IMR-90 (cell line): ENCODE results near the gene MAT2A. TPM values are rescaled to one million over a fixed set of nuclear protein-coding genes. Genes with fewer than 3 reads are reported as not detected.
A peak's percentile ranks its signal among the peaks of the same experiment; 100 is the strongest.

Source experiments
- ATAC-seq: fragments of 200-7000 bp; cut with Tn5 transposase; 2 replicates; pipeline ENCODE4 v1.9.1; 2020; ENCODE audit warnings: low read depth, mild to moderate bottlenecking, moderate library complexity
- BruUV-seq: library from RNA; stranded (reverse); fragments of 400-500 nt; replicated peaks from 2 replicates; lab custom pipeline; 2021; lab: Mats Ljungman, UMichigan
- CTCF ChIA-PET: fragments of 300-600 bp; formaldehyde crosslinking; extraction: SDS; loops from one replicate; lab custom pipeline; 2021; ENCODE audit warnings: antibody characterized with exemption; lab: Yijun Ruan, JAX
- POLR2A ChIA-PET: fragments of 300-600 bp; sonication (Branson Sonifier 250); formaldehyde crosslinking; loops from one replicate; lab custom pipeline; 2022; ENCODE audit warnings: antibody characterized with exemption; ENCODE audit not compliant: unreplicated experiment; lab: Charles Lee
- DNase-seq: peaks from one replicate; pipeline ENCODE4 v3.0.0; 2013
- H2AFZ ChIP-seq: replicated peaks from 2 replicates; pipeline ENCODE3; 2013; ENCODE audit warnings: low read length, mild to moderate bottlenecking; ENCODE audit not compliant: poor library complexity
- H2AK5ac ChIP-seq: 2 replicates; pipeline ENCODE4 v1.6.1; 2013; ENCODE audit warnings: low read depth, low read length, inconsistent platforms
- H2AK9ac ChIP-seq: replicated peaks from 2 replicates; pipeline ENCODE3; 2013; ENCODE audit warnings: mild to moderate bottlenecking, low read depth, low read length, moderate library complexity; ENCODE audit not compliant: poor library complexity
- H2BK120ac ChIP-seq: 2 replicates; pipeline ENCODE4 v1.6.1; 2013; ENCODE audit warnings: low read depth, low read length, inconsistent platforms
- H2BK15ac ChIP-seq: 3 replicates; pipeline ENCODE4 v1.6.1; 2013; ENCODE audit warnings: low read depth, low read length, inconsistent platforms
- H2BK20ac ChIP-seq: 2 replicates; pipeline ENCODE4 v1.6.1; 2013; ENCODE audit warnings: low read depth, mild to moderate bottlenecking, inconsistent platforms, low read length, moderate library complexity
- H2BK5ac ChIP-seq: 2 replicates; pipeline ENCODE4 v1.6.1; 2013; ENCODE audit warnings: mild to moderate bottlenecking, low read depth, low read length, inconsistent platforms; ENCODE audit not compliant: poor library complexity, severe bottlenecking
- H3K14ac ChIP-seq: replicated peaks from 2 replicates; pipeline ENCODE4 v1.6.1; 2013; ENCODE audit warnings: low read depth, low read length, inconsistent platforms
- H3K18ac ChIP-seq: 2 replicates; pipeline ENCODE4 v1.6.1; 2013; ENCODE audit warnings: low read depth, low read length, control low read depth
- H3K23ac ChIP-seq: 2 replicates; pipeline ENCODE4 v1.6.1; 2013; ENCODE audit warnings: low read depth, low read length, inconsistent platforms
- H3K27ac ChIP-seq: 2 replicates; pipeline ENCODE4 v1.5.1; 2013; ENCODE audit warnings: mild to moderate bottlenecking, control low read depth, low read length; ENCODE audit not compliant: insufficient read depth
- H3K27me3 ChIP-seq: 2 replicates; pipeline ENCODE4 v1.6.1; 2013; ENCODE audit warnings: low read length; ENCODE audit not compliant: control insufficient read depth, insufficient read depth
- H3K36me3 ChIP-seq: 2 replicates; pipeline ENCODE4 v1.6.1; 2013; ENCODE audit warnings: low read length, mixed read lengths; ENCODE audit not compliant: control insufficient read depth, insufficient read depth
- H3K4ac ChIP-seq: 2 replicates; pipeline ENCODE4 v1.6.1; 2013; ENCODE audit warnings: low read depth, low read length, inconsistent platforms
- H3K4me1 ChIP-seq: 2 replicates; pipeline ENCODE4 v1.6.1; 2013; ENCODE audit warnings: low read length, mixed read lengths; ENCODE audit not compliant: control insufficient read depth, insufficient read depth
- H3K4me2 ChIP-seq: 2 replicates; pipeline ENCODE4 v1.6.1; 2013; ENCODE audit warnings: low read depth, mild to moderate bottlenecking, control low read depth, low read length, moderate library complexity
- H3K4me3 ChIP-seq: 2 replicates; pipeline ENCODE4 v1.5.1; 2013; ENCODE audit warnings: low read depth, mild to moderate bottlenecking, control low read depth, low read length, moderate library complexity; ENCODE audit not compliant: insufficient read depth
- H3K56ac ChIP-seq: 2 replicates; pipeline ENCODE4 v1.6.1; 2013; ENCODE audit warnings: low read length, inconsistent platforms; ENCODE audit not compliant: insufficient read depth; ENCODE audit errors: extremely low read depth
- H3K79me1 ChIP-seq, 2 experiments: 2 replicates each; pipeline ENCODE4 v1.6.1; 2013; ENCODE audit warnings: low read length in 2 of 2, inconsistent platforms in 1 of 2, low read depth in 1 of 2
- H3K9ac ChIP-seq: 2 replicates; pipeline ENCODE4 v1.6.1; 2013; ENCODE audit warnings: low read depth, low read length, control low read depth
- H3K9me1 ChIP-seq: 2 replicates; pipeline ENCODE4 v1.6.1; 2013; ENCODE audit warnings: low read length, inconsistent platforms; ENCODE audit not compliant: insufficient read depth
- H3K9me3 ChIP-seq: 2 replicates; pipeline ENCODE4 v1.6.1; 2013; ENCODE audit warnings: low read length; ENCODE audit not compliant: control insufficient read depth, insufficient read depth
- H4K20me1 ChIP-seq: 2 replicates; pipeline ENCODE4 v1.6.1; 2013; ENCODE audit warnings: low read length, inconsistent platforms; ENCODE audit not compliant: insufficient read depth
- H4K5ac ChIP-seq: 2 replicates; pipeline ENCODE4 v1.6.1; 2013; ENCODE audit warnings: mild to moderate bottlenecking, low read depth, low read length, control low read depth
- H4K8ac ChIP-seq, 2 experiments: 2 replicates each; pipeline ENCODE4 v1.6.1; 2013; ENCODE audit warnings: low read depth in 2 of 2, low read length in 2 of 2, control low read depth in 1 of 2, inconsistent platforms in 1 of 2
- H4K91ac ChIP-seq: 2 replicates; pipeline ENCODE4 v1.6.1; 2013; ENCODE audit warnings: low read depth, low read length, inconsistent platforms; ENCODE audit not compliant: insufficient read depth
- CEBPB ChIP-seq: IDR thresholded peaks from 2 replicates; pipeline ENCODE4 v1.6.1; 2012; ENCODE audit warnings: low read depth, low read length, improper control_type of control experiment
- ELK1 ChIP-seq: fragments of 150-350 bp; IDR thresholded peaks from 2 replicates; pipeline ENCODE4 v1.6.1; 2016; ENCODE audit warnings: low read depth, mild to moderate bottlenecking, low read length, moderate library complexity, borderline replicate concordance
- MAFK ChIP-seq: IDR thresholded peaks from 2 replicates; pipeline ENCODE4 v1.6.1; 2012; ENCODE audit warnings: low read depth, low read length, improper control_type of control experiment
- MAZ ChIP-seq: IDR thresholded peaks from 2 replicates; pipeline ENCODE4 v1.6.1; 2012; ENCODE audit warnings: low read depth, mild to moderate bottlenecking, low read length, improper control_type of control experiment, moderate library complexity, borderline replicate concordance
- MXI1 ChIP-seq: IDR thresholded peaks from 2 replicates; pipeline ENCODE4 v1.6.1; 2012; ENCODE audit warnings: low read depth, mild to moderate bottlenecking, low read length, moderate library complexity, borderline replicate concordance
- NFE2L2 ChIP-seq: fragments of 150-350 bp; IDR thresholded peaks from 2 replicates; pipeline ENCODE4 v1.6.1; 2016; ENCODE audit warnings: low read depth, mild to moderate bottlenecking, low read length
- POLR2A ChIP-seq: IDR thresholded peaks from 2 replicates; pipeline ENCODE4 v1.6.1; 2012; ENCODE audit warnings: mild to moderate bottlenecking, low read depth, low read length
- RAD21 ChIP-seq: IDR thresholded peaks from 2 replicates; pipeline ENCODE4 v1.6.1; 2012; ENCODE audit warnings: low read length, improper control_type of control experiment
- RCOR1 ChIP-seq: IDR thresholded peaks from 2 replicates; pipeline ENCODE4 v1.6.1; 2012; ENCODE audit warnings: mild to moderate bottlenecking, low read length, improper control_type of control experiment; ENCODE audit not compliant: insufficient replicate concordance
- RFX5 ChIP-seq: IDR thresholded peaks from 2 replicates; pipeline ENCODE4 v1.8.0; 2012; ENCODE audit warnings: low read depth, mild to moderate bottlenecking, low read length, moderate library complexity
- SMC3 ChIP-seq: fragments of 150-350 bp; IDR thresholded peaks from 2 replicates; pipeline ENCODE4 v1.6.1; 2016; ENCODE audit warnings: low read depth, mild to moderate bottlenecking, antibody characterized with exemption, low read length, moderate library complexity
- WGBS, 2 experiments: methylation state at CpG; one replicate each; pipeline versions ENCODE4 v1.1.5 to v1.1.7; 2013; ENCODE audit warnings: missing lambda C conversion rate in 2 of 2; ENCODE audit not compliant: insufficient read length in 1 of 2; ENCODE audit errors: extremely low coverage in 2 of 2; 5-methylcytosine and 5-hydroxymethylcytosine counted together
- dilution Hi-C: fragments of 300-500 bp; cut with HindIII; formaldehyde crosslinking; loops from one replicate; pipeline ENCODE4 v1.14.3; 2018; ENCODE audit warnings: low sequenced_read_pairs; ENCODE audit not compliant: unreplicated experiment
- in situ Hi-C: fragments of 300-500 bp; cut with MboI; formaldehyde crosslinking; loops from 3 replicates; pipeline ENCODE4 v1.14.3; 2019; ENCODE audit warnings: low sequenced_read_pairs, inconsistent platforms, mixed read lengths
- intact Hi-C: fragments of 100-400 bp; cut with micrococcal nuclease; formaldehyde crosslinking; loops from 2 replicates; pipeline ENCODE4 v1.10.0; 2022
- polyA plus RNA-seq, 3 experiments: library from polyadenylated mRNA; depleted of rRNA; stranded (reverse); fragments of >200 nt; gene quantifications; 2 replicates each; pipeline ENCODE4 v1.2.3, GENCODE V29; 2012; ENCODE audit warnings: low replicate concordance in 1 of 3
- total RNA-seq: library from RNA; depleted of rRNA; stranded (reverse); fragments of >200 nt; gene quantifications from 2 replicates; pipeline ENCODE4 v1.2.3, GENCODE V29; 2012

Gene MAT2A
- total and polyA plus RNA-seq, 2 of the 4 experiments (the other 2 are of a cell fraction): 94.1 to 223 TPM

DNA sequence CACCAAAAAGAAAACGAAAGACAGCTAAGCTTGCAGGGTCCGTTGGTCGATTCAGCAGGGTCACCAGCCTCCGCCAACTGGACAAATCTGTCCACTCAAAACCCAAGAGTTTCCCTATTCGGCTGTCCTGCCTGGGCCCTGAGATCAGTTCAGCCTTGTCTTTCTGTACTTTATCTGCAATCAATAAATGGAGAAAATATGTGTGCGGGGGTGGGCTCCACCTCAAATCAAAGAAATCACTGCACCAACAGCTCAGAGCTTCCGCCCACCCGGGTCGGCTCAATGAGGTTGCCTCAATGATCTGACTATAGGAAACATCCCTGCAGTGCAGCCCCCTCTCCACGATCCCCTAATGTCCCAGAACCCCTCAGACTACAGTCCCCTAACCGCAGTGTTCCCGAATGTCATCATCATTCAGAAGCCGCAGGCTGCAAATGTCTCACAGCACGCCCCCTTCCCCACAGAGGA is 21.9 kb downstream of the MAT2A start:
- H2AK5ac ChIP-seq: peak overlapping the region; percentile 63
- no peak overlapping the region for H3K18ac ChIP-seq
- H2BK15ac ChIP-seq: no peak overlapping the region
- H3K4me1 ChIP-seq: peaks cover 3% of the 10 kb centered on the region; the same call in 1 of the 2 replicates
- H3K9ac ChIP-seq: peak overlapping the region; percentile 82
- ChIA-PET POLR2A (interaction anchor here (0.6 to 0.8 kb wide), 2 partner anchors 26 to 36 kb away, joined by 3 read pairs; no protein-coding TSS in a partner anchor), CTCF (interaction anchor here (1.0 kb wide), 1 partner anchor 140 kb away, joined by 3 read pairs; no protein-coding TSS in a partner anchor)
- no TSS peak for BruUV-seq
- intact Hi-C loops: loop anchor here (2.0 to 5.0 kb wide), 2 partner anchors 24 to 41 kb away; partner anchors contain the start of genes TMEM150A and VAMP5
- no peak overlapping the region for H2BK20ac ChIP-seq
- in situ Hi-C loops: no loop called here
- TF ChIP-seq MAFK (no peak), MXI1 (no peak), CEBPB (no peak), ELK1 (no peak), POLR2A (no peak), MAZ (no peak), RCOR1 (no peak), RFX5 (no peak), NFE2L2 (no peak), SMC3 (no peak), RAD21 (no peak)
- H3K27me3 ChIP-seq: no peaks in the 10 kb centered on the region
- peak overlapping the region; percentile 90 for H3K23ac ChIP-seq
- H2BK120ac ChIP-seq: no peak overlapping the region
- peaks cover 8% of the 10 kb centered on the region; the same call in 1 of the 2 replicates for H3K9me1 ChIP-seq
- peak overlapping the region; percentile 94 for H2AK9ac ChIP-seq
- H3K4me2 ChIP-seq: peak overlapping the region; percentile 95
- peak overlapping the region in 1 of 2 experiments; percentile 83; a peak in 3 of 4 replicates for H4K8ac ChIP-seq
- dilution Hi-C loops: no loop called here
- no peaks in the 10 kb centered on the region for H4K20me1 ChIP-seq
- WGBS, 2 experiments: 0% methylated on average over 2 of the region's 14 CpGs; no CpG with 5 or more reads in 1 of the 2 experiments
- peak overlapping the region; percentile 65 for H3K4me3 ChIP-seq
- H3K14ac ChIP-seq: peak overlapping the region; percentile 78
- peak overlapping the region; percentile 54; the same call in 1 of the 2 replicates for H3K56ac ChIP-seq
- peaks cover 19 to 46% of the 10 kb centered on the region in 2 experiments for H3K79me1 ChIP-seq
- peak overlapping the region; percentile 67 for H3K27ac ChIP-seq
- peaks cover 10% of the 10 kb centered on the region for H3K36me3 ChIP-seq
- peak; percentile 40; the same call in 1 of the 2 replicates for ATAC-seq
- H3K9me3 ChIP-seq: no peaks in the 10 kb centered on the region
- no peak for DNase-seq
- H3K4ac ChIP-seq: peak overlapping the region; percentile 80
- peak overlapping the region; percentile 95 for H2AFZ ChIP-seq
- peak overlapping the region; percentile 3; the same call in 1 of the 2 replicates for H4K5ac ChIP-seq
- peak overlapping the region; percentile 28; the same call in 1 of the 2 replicates for H4K91ac ChIP-seq
- H2BK5ac ChIP-seq: no peak overlapping the region
